CD1c-positive myeloid dendritic cell (primary cell): ENCODE data around the gene LHFPL4.
"Not testable (repeated sequence)": the region's sequence is repeated elsewhere in the genome, so short reads cannot be mapped to it uniquely, and the experiment has no call there.

Source experiments
- DNase-seq: peaks from one replicate; pipeline ENCODE4 v3.0.0-alpha.2; 2016; ENCODE audit errors: extremely low spot score

The LHFPL4 gene

GRCh38 chr3:9536212-9536611, 17.4 kb downstream of the LHFPL4 start:
- no peak for DNase-seq

DNA sequence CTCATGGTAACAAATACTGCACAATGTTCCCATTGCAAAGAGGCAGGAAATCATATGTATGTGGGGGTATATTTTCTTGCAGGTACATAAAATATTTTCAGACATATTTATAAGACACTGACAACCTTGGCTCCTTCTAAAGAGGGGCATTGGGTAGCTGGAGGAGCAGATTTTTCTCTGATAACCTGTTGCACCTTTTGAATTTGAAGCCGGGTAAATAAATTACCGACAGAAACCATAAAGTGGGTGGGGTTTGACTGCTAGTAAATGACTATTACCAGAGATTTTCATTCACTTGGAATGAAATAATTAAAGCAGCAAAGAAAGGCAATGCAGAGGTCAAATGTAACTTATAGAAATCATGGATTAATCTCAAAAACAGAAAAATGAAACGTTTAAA, 19.2 kb downstream of the LHFPL4 start:
- no peak for DNase-seq

DNA sequence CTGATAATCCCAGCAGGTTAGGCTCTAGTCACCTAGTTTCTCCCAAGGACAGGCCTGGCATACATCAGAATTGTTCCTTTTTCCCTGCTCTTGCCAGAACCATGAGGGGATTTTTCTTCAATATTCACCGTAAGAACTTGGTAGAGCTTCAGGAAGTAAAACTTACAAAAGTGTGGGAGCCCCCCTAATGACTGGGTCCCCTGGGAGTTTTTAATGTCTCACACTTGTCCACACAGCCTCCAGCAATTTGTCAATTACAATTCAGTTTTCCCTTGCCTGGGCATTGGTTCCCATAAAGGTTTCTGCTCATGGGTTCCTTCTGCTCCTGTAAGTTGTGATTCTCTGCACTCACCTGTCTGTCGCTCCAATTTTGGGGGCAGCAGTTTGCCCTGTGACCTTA, 28.5 kb downstream of the LHFPL4 start:
- no peak for DNase-seq

- no peak for DNase-seq
Observed at GRCh38 chr3:9514956-9515355, 38.7 kb downstream of the LHFPL4 start.

DNA sequence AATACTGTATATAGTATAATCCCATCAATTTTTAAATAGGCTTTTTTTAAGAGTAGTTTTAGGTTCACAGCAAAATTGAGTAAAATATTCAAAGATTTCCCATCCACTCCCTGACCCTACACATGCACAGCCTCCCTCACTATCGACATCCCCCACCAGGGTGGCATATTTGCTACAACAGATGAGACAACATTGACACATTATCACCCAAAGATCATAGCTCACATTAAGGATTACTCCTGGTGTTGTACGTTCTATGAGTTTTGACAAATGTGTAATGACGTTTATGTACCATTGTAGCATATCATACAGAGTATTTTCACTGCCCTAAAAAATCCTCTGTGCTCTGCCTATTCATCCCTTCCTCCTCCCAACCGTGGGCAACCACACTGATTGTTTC, 39.3 kb downstream of the LHFPL4 start:
- no peak for DNase-seq

GRCh38 chr3:9512456-9513045, 41.1 kb downstream of the LHFPL4 start:
- DNase-seq = no peak

- no peak for DNase-seq
Observed at GRCh38 chr3:9508781-9509180, 44.8 kb downstream of the LHFPL4 start.

- no peak for DNase-seq
Observed at GRCh38 chr3:9507586-9508578, 45.7 kb downstream of the LHFPL4 start.

- DNase-seq = peak; percentile 68
Observed at GRCh38 chr3:9503283-9503682, 50.3 kb downstream of the LHFPL4 start.

GRCh38 chr3:9501226-9501625, 52.4 kb downstream of the LHFPL4 start:
- DNase-seq = no peak

GRCh38 chr3:9500108-9501050, 53.2 kb downstream of the LHFPL4 start:
- peak; percentile 74 for DNase-seq

DNA sequence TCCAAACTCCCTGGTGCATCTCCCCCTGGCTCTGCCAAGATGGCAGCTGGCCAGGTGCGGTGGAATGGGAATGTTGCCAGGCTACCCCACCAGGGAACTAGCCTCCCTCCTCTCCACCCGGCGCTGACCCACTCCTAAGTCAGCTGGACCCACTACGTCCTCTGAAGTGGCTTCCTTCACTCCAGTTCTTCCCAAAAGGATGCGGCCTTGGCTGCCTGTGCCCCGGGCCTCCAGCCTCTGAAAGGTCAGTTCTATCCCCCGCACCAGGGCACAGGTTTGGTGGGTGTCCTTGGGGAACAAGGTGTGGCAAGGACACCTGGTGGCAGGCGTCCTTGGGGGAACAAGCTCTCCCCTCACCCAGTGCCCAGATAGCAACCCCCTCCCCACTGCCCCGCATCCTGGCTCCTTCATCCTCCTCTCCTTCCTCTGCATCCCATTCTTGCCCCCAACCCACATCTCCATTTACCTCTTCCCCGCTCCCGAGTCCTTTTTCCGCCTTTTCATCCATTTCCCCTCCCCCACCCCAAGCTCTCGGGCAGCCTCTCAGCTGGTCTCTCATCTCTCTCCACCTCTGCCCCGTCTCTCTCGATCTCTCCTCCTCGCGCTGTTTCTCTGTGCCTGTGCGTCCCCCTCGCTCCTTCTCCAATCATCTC, 54.0 kb downstream of the LHFPL4 start:
- DNase-seq = no peak

- DNase-seq = no peak
Observed at GRCh38 chr3:9498781-9499180, 54.8 kb downstream of the LHFPL4 start.

DNA sequence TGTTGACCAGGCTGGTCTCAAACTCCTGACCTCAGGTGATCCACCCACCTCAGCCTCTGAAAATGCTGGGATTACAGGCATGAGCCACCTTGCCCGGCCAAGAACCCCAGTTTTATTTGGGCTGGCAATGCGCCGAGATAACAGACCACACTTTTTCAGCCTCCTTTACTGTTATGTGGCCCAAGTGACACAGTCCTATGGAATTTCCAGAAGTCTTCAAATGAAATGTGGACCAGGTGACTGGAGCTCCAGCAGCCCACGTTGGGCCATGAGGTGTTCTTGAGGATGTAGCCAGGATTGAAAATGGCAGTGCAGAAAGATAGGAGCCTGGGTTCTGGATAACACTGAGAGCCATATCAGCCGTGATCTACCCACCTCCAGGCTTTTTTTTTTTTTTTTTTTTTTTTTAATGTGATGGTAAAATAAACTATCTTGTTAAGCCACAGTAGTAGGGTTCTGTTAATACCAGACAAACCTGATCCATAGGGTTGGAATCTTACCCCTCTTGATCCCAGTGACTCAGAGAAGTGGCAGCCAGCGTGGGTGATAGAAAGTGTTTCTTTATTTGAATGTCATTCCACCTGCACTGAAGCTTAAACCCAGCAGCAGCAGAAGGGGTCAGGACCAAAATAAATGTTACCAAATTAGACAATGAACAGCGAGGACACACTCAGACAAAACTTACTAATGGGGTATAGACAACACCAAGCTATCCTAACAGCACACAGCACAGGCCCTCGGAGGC, 55.6 kb downstream of the LHFPL4 start:
- no peak for DNase-seq

- DNase-seq = no peak
Observed at GRCh38 chr3:9496893-9497292, 56.7 kb downstream of the LHFPL4 start.

DNA sequence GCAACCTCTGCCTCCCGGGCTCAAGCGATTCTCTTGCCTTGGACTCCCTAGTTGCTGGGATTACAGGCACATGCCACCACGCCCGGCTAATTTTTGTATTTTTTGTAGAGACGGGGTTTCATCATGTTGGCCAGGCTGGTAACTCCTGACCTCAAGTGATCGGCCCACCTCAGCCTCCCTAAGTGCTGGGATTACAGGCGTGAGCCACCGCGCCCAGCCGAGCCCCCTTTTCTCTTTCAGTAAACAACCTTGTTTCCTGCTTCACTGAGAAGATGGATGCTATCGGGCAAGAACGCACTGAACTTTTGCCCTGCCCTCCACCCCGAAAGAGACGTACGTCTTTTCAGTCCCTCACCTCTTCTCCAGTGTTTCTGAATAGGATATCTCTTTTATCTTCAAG, 59.6 kb downstream of the LHFPL4 start:
- not testable (repeated sequence) for DNase-seq

GRCh38 chr3:9491506-9491905, 62.1 kb downstream of the LHFPL4 start:
- no peak for DNase-seq

DNA sequence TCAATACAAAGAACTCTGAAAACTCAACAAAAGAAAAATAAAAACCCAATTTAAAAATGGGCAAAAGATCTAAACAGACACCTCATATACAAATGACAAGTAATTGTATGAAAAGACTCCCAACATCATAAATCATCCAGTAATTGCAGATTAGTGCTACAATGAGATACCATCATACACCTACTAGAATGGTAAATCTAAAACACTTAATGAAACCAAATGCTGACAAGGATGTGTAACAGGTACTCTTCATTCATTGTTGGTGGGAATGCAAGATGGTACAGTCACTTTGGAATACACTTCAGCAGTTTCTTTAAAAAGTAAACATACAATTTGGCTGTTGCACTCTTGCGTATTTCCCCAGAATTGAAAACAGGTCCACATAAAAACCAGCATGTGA, 68.4 kb downstream of the LHFPL4 start:
- DNase-seq = no peak

DNA sequence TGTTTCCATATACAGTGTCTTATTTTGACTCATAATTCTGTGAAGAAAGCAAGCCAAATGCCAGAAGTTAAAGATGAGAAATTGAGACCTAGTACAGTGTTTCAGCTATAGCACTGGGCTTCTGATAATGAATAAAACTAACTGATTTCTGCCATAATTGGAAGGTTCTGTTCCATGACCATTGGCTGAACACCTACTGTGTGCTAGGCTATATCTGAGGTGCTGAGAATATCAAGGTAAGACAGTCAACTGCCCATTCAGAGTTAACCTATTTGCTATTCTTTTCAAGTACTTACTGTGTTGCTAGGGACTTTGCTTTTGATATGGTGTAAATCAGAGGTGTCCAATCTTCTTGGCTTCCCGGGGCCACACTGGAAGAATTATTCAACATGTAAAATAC, 73.4 kb downstream of the LHFPL4 start:
- no peak for DNase-seq

DNA sequence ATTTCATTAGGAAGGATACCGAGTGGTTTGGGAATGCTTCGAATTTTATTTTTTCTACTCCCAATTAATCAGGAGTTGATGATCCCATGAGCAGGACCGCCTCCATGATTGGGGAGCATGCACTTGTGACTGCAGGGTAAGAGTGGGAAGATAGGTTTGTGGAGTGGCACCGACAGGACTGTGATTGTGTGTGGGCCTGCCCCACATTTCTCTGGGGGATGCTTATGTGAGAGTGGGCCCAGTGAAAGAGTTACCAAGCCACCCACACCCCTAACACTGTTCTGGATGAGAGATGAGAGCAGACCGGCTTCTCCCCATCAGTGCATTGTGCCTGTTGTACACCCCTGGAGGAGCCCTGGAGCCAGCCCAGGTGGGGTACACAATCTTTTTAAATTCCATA, 76.7 kb downstream of the LHFPL4 start:
- DNase-seq = no peak

- DNase-seq = no peak
Observed at GRCh38 chr3:9474482-9474881, 79.1 kb downstream of the LHFPL4 start.
